ENCODE measurements around the gene FAM72B. TPM values are rescaled to one million over a fixed set of nuclear protein-coding genes. Genes with fewer than 3 reads are reported as not detected.
"Not testable (repeated sequence)": the region's sequence is repeated elsewhere in the genome, so short reads cannot be mapped to it uniquely, and the experiment has no call there.

The FAM72B gene
- polyA plus RNA-seq: under 1 TPM; 0.08 to 0.45 (median 0.30) TPM

- WGBS, 3 donors: 0 to 1% (median 1%) methylated on average over 28 to 39 of the region's 54 CpGs
- H3K27ac ChIP-seq (ENCODE audit: low read depth, low read length): not testable (repeated sequence)
Measured at GRCh38 chr1:121184290-121185127, at the start of gene FAM72B, which contains the start of gene SRGAP2C. Gene FAM72B, minus strand, starts transcription at chr1:121184340. Its CDS starts 851 bp downstream, at chr1:121183489. Gene SRGAP2C, plus strand, starts transcription at chr1:121184975. Its CDS starts 2,472 bp downstream, at chr1:121187447.

- WGBS, 3 donors: 55 to 88% (median 77%) methylated on average over 1 to 2 of the region's 4 CpGs
- H3K27ac ChIP-seq (ENCODE audit: low read depth, low read length): not testable (repeated sequence)
Measured at GRCh38 chr1:121232445-121233125, 48.4 kb upstream of the FAM72B start.

DNA sequence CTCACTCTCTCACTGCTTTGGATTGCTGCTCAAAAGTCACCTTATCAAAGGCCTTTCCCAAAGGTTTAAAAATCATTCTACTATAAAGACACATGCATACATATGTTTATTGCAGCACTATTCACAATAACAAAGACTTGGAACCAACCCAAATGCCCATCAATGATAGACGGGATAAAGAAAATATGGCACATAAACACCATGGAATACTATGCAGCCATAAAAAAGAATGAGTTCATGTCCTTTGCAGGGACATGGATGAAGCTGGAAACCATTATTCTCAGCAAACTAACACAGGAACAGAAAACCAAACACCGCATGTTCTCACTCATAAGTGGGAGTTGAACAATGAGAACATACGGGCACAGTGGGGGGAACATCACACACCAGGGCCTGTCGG lies 46.5 kb upstream of the FAM72B start:
- 75 to 79% (median 76%) methylated on average over 1 of the region's 4 CpGs for WGBS, 3 donors
- not testable (repeated sequence) for H3K27ac ChIP-seq (ENCODE audit: low read depth, low read length)

DNA sequence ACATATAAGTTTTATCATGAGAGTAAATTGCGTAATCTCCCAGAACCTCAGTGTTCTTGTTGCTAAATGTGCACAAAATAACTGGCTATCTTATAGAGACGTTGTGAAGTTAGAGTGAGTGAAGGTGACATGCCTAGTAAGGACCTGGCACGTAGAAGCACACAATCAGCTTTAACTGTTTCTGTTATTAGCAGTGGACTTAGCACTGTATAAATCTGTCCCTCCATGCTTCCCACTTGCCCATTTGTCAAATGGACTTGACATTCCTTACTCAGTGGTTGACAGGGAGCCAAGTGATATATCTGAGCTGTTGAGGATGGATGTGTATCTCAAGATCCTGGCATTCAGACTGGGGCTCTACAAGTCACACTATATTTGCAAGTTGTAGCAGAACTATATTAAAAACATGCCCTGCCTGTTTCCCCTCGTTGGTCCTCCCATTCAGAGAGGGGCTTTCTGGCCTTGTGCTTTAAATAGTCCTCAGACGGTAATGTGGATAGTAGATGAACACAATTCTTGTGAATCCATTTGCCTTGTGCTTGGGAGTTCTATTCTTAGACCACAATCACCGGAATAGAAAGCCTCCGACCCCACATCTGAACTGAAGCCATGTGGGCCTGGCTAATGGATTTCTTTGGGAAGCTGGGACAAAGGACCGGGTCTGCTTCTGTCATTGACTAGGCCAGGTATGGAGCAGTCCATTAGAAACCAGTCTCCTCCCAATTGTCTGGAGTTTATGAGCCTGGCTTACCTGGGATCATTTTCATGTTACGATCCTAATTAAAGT lies 43.6 kb upstream of the FAM72B start:
- H3K27ac ChIP-seq (ENCODE audit: low read depth, low read length): not testable (repeated sequence)
- WGBS, 3 donors: 64 to 83% (median 74%) methylated on average over 1 to 4 of the region's 9 CpGs

- not testable (repeated sequence) for H3K27ac ChIP-seq (ENCODE audit: low read depth, low read length)
- 83 to 86% (median 83%) methylated on average over 1 of the region's 2 CpGs for WGBS, 3 donors
Measured at GRCh38 chr1:121226925-121227324, 42.8 kb upstream of the FAM72B start.

- H3K27ac ChIP-seq (ENCODE audit: low read depth, low read length): not testable (repeated sequence)
- 93 to 95% (median 94%) methylated on average over 2 of the region's 4 CpGs for WGBS, 3 donors
Measured at GRCh38 chr1:121226295-121226904, 42.3 kb upstream of the FAM72B start.

- H3K27ac ChIP-seq (ENCODE audit: low read depth, low read length): not testable (repeated sequence)
- 31 to 49% (median 40%) methylated on average over 3 of the region's 4 CpGs for WGBS, 3 donors
Measured at GRCh38 chr1:121224714-121225113, 40.6 kb upstream of the FAM72B start.

GRCh38 chr1:121221770-121222169 lies 37.6 kb upstream of the FAM72B start:
- not testable (repeated sequence) for H3K27ac ChIP-seq (ENCODE audit: low read depth, low read length)
- 90 to 100% (median 90%) methylated on average over 1 of the region's 1 CpG for WGBS, 3 donors

DNA sequence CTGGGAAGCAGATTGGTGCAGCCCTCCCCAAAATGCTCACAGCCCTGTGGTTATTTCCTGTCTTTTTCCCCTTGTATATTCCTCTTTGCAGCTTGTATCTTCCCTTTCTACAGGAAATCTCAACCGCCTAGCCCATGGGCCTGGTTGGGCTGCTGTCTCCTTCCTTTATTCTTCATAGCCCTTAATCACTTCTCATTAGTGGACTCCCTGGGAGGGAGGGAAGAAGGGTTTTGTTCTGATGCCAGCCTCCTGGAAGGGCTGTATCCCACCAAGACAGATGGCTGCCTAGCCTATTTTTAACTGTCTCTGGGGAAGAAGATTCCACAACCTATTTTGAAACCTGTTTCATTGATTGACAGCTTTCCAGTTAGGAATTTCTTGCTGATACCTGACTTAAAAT lies 32.5 kb upstream of the FAM72B start:
- not testable (repeated sequence) for H3K27ac ChIP-seq (ENCODE audit: low read depth, low read length)
- no CpG with 5 or more reads among the region's 1 CpG for WGBS, 3 donors

DNA sequence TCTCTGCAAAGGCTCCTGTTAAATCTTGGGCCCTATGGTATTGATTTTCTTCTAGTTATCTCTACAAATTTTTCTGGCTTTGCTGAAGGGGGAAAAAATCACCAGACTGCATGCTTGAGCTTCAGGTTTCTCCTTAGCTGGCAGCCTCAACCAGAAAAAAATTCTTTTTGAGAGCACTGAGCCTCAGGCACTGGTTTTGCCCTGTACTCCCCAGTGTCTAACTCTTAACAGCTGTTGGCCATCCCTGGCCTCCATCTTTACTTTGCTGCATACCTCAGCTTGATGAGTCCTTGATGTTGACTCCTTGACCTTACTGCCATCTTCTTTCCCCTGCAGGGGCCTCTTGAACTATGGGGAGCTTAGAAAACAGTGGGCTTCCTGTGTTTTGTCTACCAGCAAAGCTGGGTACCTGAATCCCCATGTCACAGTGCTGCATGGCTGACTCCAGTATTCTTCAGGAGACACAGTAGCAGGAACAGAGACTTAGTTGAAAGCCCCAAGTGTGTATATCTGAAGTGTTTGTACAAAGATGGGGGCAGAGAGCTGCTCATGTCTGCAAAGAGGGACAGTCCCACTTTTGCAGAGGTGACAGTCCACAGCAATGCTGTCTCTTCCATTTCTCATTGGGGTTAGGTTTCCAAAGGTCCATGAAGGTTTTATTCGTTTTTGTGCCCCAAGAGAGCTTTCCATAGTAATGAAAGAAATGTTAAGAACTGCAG lies 31.7 kb upstream of the FAM72B start:
- H3K27ac ChIP-seq (ENCODE audit: low read depth, low read length): not testable (repeated sequence)
- 22 to 59% (median 42%) methylated on average over 1 of the region's 1 CpG for WGBS, 3 donors

DNA sequence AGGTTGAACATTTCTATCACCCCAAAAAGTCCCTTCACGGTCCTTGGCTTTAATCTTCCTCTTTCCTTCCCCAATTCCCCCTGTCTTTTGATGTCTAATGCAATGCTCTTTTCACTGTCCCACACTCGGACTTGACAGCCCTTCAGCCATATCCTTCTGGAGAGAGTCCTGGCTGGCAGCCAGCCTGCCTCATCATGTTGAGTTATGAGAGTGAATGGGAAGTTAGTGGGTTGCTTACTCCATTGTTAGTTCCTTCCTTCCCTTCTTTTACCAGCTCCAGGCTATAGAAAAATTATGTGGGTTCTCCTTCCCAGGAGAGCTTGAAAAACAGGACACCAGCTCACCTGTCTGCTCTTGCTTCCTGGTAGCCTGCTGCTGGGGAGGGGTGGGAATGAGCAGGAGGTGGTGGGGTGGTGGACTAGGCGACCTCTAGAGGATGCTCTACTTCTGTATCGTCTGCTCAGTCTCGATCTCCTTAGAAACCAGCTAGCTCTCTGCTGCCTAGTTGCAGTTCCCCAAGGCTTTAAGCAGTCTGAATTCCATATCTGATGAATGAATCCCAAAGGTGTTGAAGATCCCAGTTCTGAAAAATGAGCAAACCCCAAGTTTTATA lies 30.5 kb upstream of the FAM72B start:
- 63% methylated on average over 1 of the region's 5 CpGs; no CpG with 5 or more reads in 2 of the 3 donors for WGBS, 3 donors
- H3K27ac ChIP-seq (ENCODE audit: low read depth, low read length): not testable (repeated sequence)

GRCh38 chr1:121213491-121213890 lies 29.4 kb upstream of the FAM72B start:
- 62 to 88% methylated on average over 3 to 7 of the region's 9 CpGs; no CpG with 5 or more reads in 1 of the 3 donors for WGBS, 3 donors
- H3K27ac ChIP-seq (ENCODE audit: low read depth, low read length): not testable (repeated sequence)

DNA sequence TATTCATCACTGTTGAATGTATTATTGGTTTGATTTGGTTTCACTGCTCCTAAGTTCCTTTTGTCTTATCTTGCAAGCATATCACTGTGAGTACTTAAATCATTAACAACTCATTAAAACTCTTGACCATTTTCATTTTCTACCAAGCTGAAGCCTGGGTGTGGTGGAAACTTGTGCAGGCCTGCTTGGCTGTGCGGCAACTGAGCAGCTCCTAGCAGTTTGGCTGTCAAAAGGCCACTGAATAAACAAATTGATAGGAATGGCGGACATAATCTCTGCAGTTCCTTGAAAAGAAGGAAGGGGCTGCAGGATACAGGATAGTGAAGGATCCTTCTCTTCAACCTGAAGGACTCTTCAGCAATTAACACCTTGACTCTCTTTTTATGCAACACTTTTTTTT lies 26.6 kb upstream of the FAM72B start:
- WGBS, 3 donors: 69 to 75% methylated on average over 1 to 2 of the region's 2 CpGs; no CpG with 5 or more reads in 1 of the 3 donors

DNA sequence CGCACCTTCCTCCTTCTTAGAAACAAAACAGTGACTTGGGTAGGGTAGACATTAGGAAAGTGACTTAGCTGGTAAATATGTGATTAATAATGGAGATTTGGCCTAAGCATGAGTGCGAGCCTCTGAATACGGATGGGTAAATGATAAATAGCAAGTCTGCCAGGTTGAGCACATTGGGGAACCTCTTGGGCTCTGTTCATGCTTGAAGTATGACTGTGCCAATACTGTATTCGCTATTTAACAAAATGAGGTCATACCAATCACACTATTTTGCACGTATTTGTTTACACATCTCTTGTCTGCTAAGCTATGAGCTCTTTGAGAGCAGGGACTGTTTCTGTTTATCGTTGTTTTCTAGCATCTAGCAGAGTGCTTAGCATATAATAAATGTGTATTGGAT lies 24.2 kb upstream of the FAM72B start:
- 82 to 97% (median 92%) methylated on average over 4 to 5 of the region's 6 CpGs for WGBS, 3 donors
- H3K27ac ChIP-seq (ENCODE audit: low read depth, low read length): not testable (repeated sequence)

More for the DNA sequence above, 26.6 kb upstream of the FAM72B start:
- not testable (repeated sequence) for H3K27ac ChIP-seq (ENCODE audit: low read depth, low read length)

DNA sequence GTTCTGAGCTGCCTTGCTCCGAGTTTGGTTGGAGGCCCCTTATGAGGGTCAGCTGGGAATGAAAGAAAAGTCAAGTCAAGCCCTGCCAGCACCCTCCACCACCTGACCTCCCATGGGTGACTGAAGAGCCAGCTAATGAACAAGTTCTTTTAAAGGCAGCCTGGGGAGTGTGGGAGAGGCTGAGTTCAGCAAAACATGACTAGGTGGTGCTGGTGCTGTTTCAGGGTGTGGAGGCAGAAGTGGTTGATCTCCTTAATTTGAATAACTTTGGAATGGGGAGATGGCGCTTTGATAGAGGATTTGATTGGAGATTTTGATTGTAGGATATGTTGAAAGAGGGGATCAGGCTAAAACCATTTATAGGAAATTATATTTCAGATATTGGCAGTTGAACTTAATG lies 23.2 kb upstream of the FAM72B start:
- WGBS, 3 donors: 90 to 100% (median 100%) methylated on average over 1 of the region's 2 CpGs
- H3K27ac ChIP-seq (ENCODE audit: low read depth, low read length): not testable (repeated sequence)

GRCh38 chr1:121205786-121206711 lies 21.9 kb upstream of the FAM72B start:
- not testable (repeated sequence) for H3K27ac ChIP-seq (ENCODE audit: low read depth, low read length)
- 57 to 90% (median 86%) methylated on average over 1 to 2 of the region's 8 CpGs for WGBS, 3 donors

Data from adipose tissue (tissue), 3 donors.